ENCODE results near the gene PRKCQ.

The PRKCQ gene

DNA sequence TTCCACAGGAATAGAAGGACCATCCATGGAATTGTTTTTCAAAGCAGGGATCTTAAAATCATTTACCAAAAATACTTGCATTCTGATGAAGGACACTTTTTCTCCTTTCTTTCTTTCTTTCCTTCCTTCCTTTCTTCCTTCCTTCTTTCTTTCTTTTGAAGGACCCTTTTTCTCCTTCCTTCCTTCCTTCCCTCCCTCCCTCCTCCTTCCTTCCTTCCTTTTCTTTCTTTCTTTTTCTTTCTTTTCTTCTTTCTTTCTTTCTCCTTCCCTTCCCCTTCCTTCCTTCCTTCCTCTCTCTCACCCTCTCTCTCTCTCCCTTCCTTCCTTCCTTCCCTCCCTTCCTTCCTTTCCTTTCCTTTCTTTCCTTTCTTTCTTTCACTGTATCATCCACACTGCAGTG lies 74.8 kb downstream of the PRKCQ start:
- H3K23ac ChIP-seq (ENCODE audit: low read length) = no peak overlapping the region
- no peak overlapping the region for H2AFZ ChIP-seq (ENCODE audit: insufficient read depth, low read length, poor library complexity)
- H3K36me3 ChIP-seq (ENCODE audit: control insufficient read depth in 1 of 2, insufficient read depth in 2 of 2, low read length in 2 of 2) = no peaks in the 10 kb centered on the region
- H3K18ac ChIP-seq (ENCODE audit: low read length) = no peak overlapping the region
- no peak overlapping the region for H3K27ac ChIP-seq (ENCODE audit: low read depth, low read length)
- H3K9me3 ChIP-seq (ENCODE audit: insufficient read depth, low read depth, low read length) = no peaks in the 10 kb centered on the region
- DNase-seq = no peak
- no peak overlapping the region for H2BK5ac ChIP-seq (ENCODE audit: low read depth, low read length, poor library complexity)
- H3K79me2 ChIP-seq (ENCODE audit: control insufficient read depth, insufficient read depth, low read length, poor library complexity) = no peaks in the 10 kb centered on the region
- no peak overlapping the region for H3K14ac ChIP-seq (ENCODE audit: low read length)
- no peak overlapping the region for H3K4me3 ChIP-seq (ENCODE audit: low read depth, low read length)
- H4K91ac ChIP-seq (ENCODE audit: low read depth, low read length) = no peak overlapping the region
- no peak overlapping the region for H4K12ac ChIP-seq (ENCODE audit: low read depth, low read length)
- H3K9ac ChIP-seq (ENCODE audit: low read length) = no peak overlapping the region
- no peak overlapping the region for H2BK12ac ChIP-seq (ENCODE audit: low read length)
- H3K4me2 ChIP-seq (ENCODE audit: low read length) = no peak overlapping the region
- H3K4me1 ChIP-seq (ENCODE audit: control insufficient read depth in 1 of 2, insufficient read depth in 2 of 2, low read length in 2 of 2) = no peaks in the 10 kb centered on the region
- no peaks in the 10 kb centered on the region for H3K27me3 ChIP-seq (ENCODE audit: insufficient read depth, low read length)
- no peaks in the 10 kb centered on the region for H3K79me1 ChIP-seq (ENCODE audit: low read length)
- H3K4ac ChIP-seq (ENCODE audit: low read depth, low read length) = no peak overlapping the region
- H2BK120ac ChIP-seq (ENCODE audit: insufficient read depth, low read length, poor library complexity) = no peak overlapping the region
- no peak overlapping the region for H2AK5ac ChIP-seq (ENCODE audit: low read length)
- no peak overlapping the region for H4K8ac ChIP-seq (ENCODE audit: low read depth, low read length)

GRCh38 chr10:6504296-6504695 lies 75.8 kb downstream of the PRKCQ start:
- Histone ChIP-seq H3K27ac (ENCODE audit: low read depth, low read length) (no peak overlapping the region), H3K14ac (ENCODE audit: low read length) (no peak overlapping the region), H2BK5ac (ENCODE audit: low read depth, low read length, poor library complexity) (no peak overlapping the region), H3K4me3 (ENCODE audit: low read depth, low read length) (no peak overlapping the region), H3K9ac (ENCODE audit: low read length) (no peak overlapping the region), H2AK5ac (ENCODE audit: low read length) (no peak overlapping the region), H3K4ac (ENCODE audit: low read depth, low read length) (no peak overlapping the region), H3K79me1 (ENCODE audit: low read length) (no peaks in the 10 kb centered on the region), H2AFZ (ENCODE audit: insufficient read depth, low read length, poor library complexity) (no peak overlapping the region), H3K23ac (ENCODE audit: low read length) (no peak overlapping the region), H3K79me2 (ENCODE audit: control insufficient read depth, insufficient read depth, low read length, poor library complexity) (no peaks in the 10 kb centered on the region), H4K12ac (ENCODE audit: low read depth, low read length) (no peak overlapping the region), H4K8ac (ENCODE audit: low read depth, low read length) (no peak overlapping the region), H3K4me2 (ENCODE audit: low read length) (no peak overlapping the region), H2BK12ac (ENCODE audit: low read length) (no peak overlapping the region), H4K91ac (ENCODE audit: low read depth, low read length) (no peak overlapping the region), H3K18ac (ENCODE audit: low read length) (no peak overlapping the region), H3K4me1 (ENCODE audit: control insufficient read depth in 1 of 2, insufficient read depth in 2 of 2, low read length in 2 of 2) (no peaks in the 10 kb centered on the region), H2BK120ac (ENCODE audit: insufficient read depth, low read length, poor library complexity) (no peak overlapping the region), H3K9me3 (ENCODE audit: insufficient read depth, low read depth, low read length) (no peaks in the 10 kb centered on the region), H3K27me3 (ENCODE audit: insufficient read depth, low read length) (no peaks in the 10 kb centered on the region), H3K36me3 (ENCODE audit: control insufficient read depth in 1 of 2, insufficient read depth in 2 of 2, low read length in 2 of 2) (no peaks in the 10 kb centered on the region)
- WGBS (ENCODE audit: extremely low coverage, insufficient coverage, insufficient read length) = no CpG with 5 or more reads among the region's 1 CpG
- DNase-seq = no peak

- Histone ChIP-seq H3K4me1 (ENCODE audit: control insufficient read depth in 1 of 2, insufficient read depth in 2 of 2, low read length in 2 of 2) (no peaks in the 10 kb centered on the region), H3K79me2 (ENCODE audit: control insufficient read depth, insufficient read depth, low read length, poor library complexity) (no peaks in the 10 kb centered on the region), H4K8ac (ENCODE audit: low read depth, low read length) (no peak overlapping the region), H3K36me3 (ENCODE audit: control insufficient read depth in 1 of 2, insufficient read depth in 2 of 2, low read length in 2 of 2) (no peaks in the 10 kb centered on the region), H2AK5ac (ENCODE audit: low read length) (no peak overlapping the region), H3K4me3 (ENCODE audit: low read depth, low read length) (no peak overlapping the region), H4K12ac (ENCODE audit: low read depth, low read length) (no peak overlapping the region), H3K4me2 (ENCODE audit: low read length) (no peak overlapping the region), H3K27ac (ENCODE audit: low read depth, low read length) (no peak overlapping the region), H3K18ac (ENCODE audit: low read length) (no peak overlapping the region), H2BK120ac (ENCODE audit: insufficient read depth, low read length, poor library complexity) (no peak overlapping the region), H3K14ac (ENCODE audit: low read length) (no peak overlapping the region), H3K4ac (ENCODE audit: low read depth, low read length) (no peak overlapping the region), H3K9me3 (ENCODE audit: insufficient read depth, low read depth, low read length) (no peaks in the 10 kb centered on the region), H3K23ac (ENCODE audit: low read length) (no peak overlapping the region), H4K91ac (ENCODE audit: low read depth, low read length) (no peak overlapping the region), H3K27me3 (ENCODE audit: insufficient read depth, low read length) (no peaks in the 10 kb centered on the region), H2BK5ac (ENCODE audit: low read depth, low read length, poor library complexity) (no peak overlapping the region), H2BK12ac (ENCODE audit: low read length) (no peak overlapping the region), H2AFZ (ENCODE audit: insufficient read depth, low read length, poor library complexity) (no peak overlapping the region), H3K79me1 (ENCODE audit: low read length) (no peaks in the 10 kb centered on the region), H3K9ac (ENCODE audit: low read length) (no peak overlapping the region)
- DNase-seq = no peak
Observed at GRCh38 chr10:6503171-6503570, 76.9 kb downstream of the PRKCQ start.

GRCh38 chr10:6501931-6502330 lies 78.1 kb downstream of the PRKCQ start:
- Histone ChIP-seq H3K27me3 (ENCODE audit: insufficient read depth, low read length) (no peaks in the 10 kb centered on the region), H3K14ac (ENCODE audit: low read length) (no peak overlapping the region), H3K36me3 (ENCODE audit: control insufficient read depth in 1 of 2, insufficient read depth in 2 of 2, low read length in 2 of 2) (no peaks in the 10 kb centered on the region), H2BK120ac (ENCODE audit: insufficient read depth, low read length, poor library complexity) (no peak overlapping the region), H4K12ac (ENCODE audit: low read depth, low read length) (no peak overlapping the region), H3K4ac (ENCODE audit: low read depth, low read length) (no peak overlapping the region), H2BK12ac (ENCODE audit: low read length) (no peak overlapping the region), H3K79me2 (ENCODE audit: control insufficient read depth, insufficient read depth, low read length, poor library complexity) (no peaks in the 10 kb centered on the region), H3K4me2 (ENCODE audit: low read length) (no peak overlapping the region), H3K9me3 (ENCODE audit: insufficient read depth, low read depth, low read length) (no peaks in the 10 kb centered on the region), H4K91ac (ENCODE audit: low read depth, low read length) (no peak overlapping the region), H3K4me1 (ENCODE audit: control insufficient read depth in 1 of 2, insufficient read depth in 2 of 2, low read length in 2 of 2) (no peaks in the 10 kb centered on the region), H3K27ac (ENCODE audit: low read depth, low read length) (no peak overlapping the region), H3K79me1 (ENCODE audit: low read length) (no peaks in the 10 kb centered on the region), H3K23ac (ENCODE audit: low read length) (no peak overlapping the region), H3K9ac (ENCODE audit: low read length) (no peak overlapping the region), H3K4me3 (ENCODE audit: low read depth, low read length) (no peak overlapping the region), H2AK5ac (ENCODE audit: low read length) (no peak overlapping the region), H2BK5ac (ENCODE audit: low read depth, low read length, poor library complexity) (no peak overlapping the region), H2AFZ (ENCODE audit: insufficient read depth, low read length, poor library complexity) (no peak overlapping the region), H4K8ac (ENCODE audit: low read depth, low read length) (no peak overlapping the region), H3K18ac (ENCODE audit: low read length) (no peak overlapping the region)
- no CpG with 5 or more reads among the region's 4 CpGs for WGBS (ENCODE audit: extremely low coverage, insufficient coverage, insufficient read length)
- no peak for DNase-seq

DNA sequence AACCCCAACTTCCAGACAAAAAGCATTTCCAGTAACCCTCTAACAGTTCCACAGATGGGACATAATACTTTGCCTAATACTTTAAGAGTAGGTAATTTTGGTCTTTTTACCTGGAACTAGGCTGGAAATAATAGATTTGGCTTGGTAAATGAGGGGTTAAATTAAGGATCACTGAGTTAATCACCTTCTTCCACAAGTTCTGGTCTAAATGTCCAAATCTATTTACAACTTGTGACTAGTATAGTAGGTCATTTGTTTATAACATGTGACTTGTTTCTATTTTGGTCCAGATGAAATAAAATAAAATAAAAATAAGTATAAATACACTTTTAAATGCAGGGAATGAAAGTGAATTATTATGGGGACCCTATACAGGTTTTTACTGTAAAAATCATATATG lies 80.1 kb downstream of the PRKCQ start:
- Histone ChIP-seq H3K79me2 (ENCODE audit: control insufficient read depth, insufficient read depth, low read length, poor library complexity) (no peaks in the 10 kb centered on the region), H3K4ac (ENCODE audit: low read depth, low read length) (no peak overlapping the region), H3K4me2 (ENCODE audit: low read length) (no peak overlapping the region), H3K9me3 (ENCODE audit: insufficient read depth, low read depth, low read length) (no peaks in the 10 kb centered on the region), H4K91ac (ENCODE audit: low read depth, low read length) (no peak overlapping the region), H3K14ac (ENCODE audit: low read length) (no peak overlapping the region), H4K8ac (ENCODE audit: low read depth, low read length) (no peak overlapping the region), H3K18ac (ENCODE audit: low read length) (no peak overlapping the region), H3K27me3 (ENCODE audit: insufficient read depth, low read length) (no peaks in the 10 kb centered on the region), H3K27ac (ENCODE audit: low read depth, low read length) (no peak overlapping the region), H2BK12ac (ENCODE audit: low read length) (no peak overlapping the region), H3K79me1 (ENCODE audit: low read length) (no peaks in the 10 kb centered on the region), H2BK5ac (ENCODE audit: low read depth, low read length, poor library complexity) (no peak overlapping the region), H3K9ac (ENCODE audit: low read length) (no peak overlapping the region), H2AK5ac (ENCODE audit: low read length) (no peak overlapping the region), H3K4me1 (ENCODE audit: control insufficient read depth in 1 of 2, insufficient read depth in 2 of 2, low read length in 2 of 2) (peaks cover 0 to 4% of the 10 kb centered on the region in 2 experiments), H2BK120ac (ENCODE audit: insufficient read depth, low read length, poor library complexity) (no peak overlapping the region), H2AFZ (ENCODE audit: insufficient read depth, low read length, poor library complexity) (no peak overlapping the region), H4K12ac (ENCODE audit: low read depth, low read length) (no peak overlapping the region), H3K23ac (ENCODE audit: low read length) (no peak overlapping the region), H3K36me3 (ENCODE audit: control insufficient read depth in 1 of 2, insufficient read depth in 2 of 2, low read length in 2 of 2) (no peaks in the 10 kb centered on the region), H3K4me3 (ENCODE audit: low read depth, low read length) (no peak overlapping the region)
- DNase-seq = no peak
